Measurements from ENCODE around the gene HYDIN.
"Not testable (repeated sequence)": the region's sequence is repeated elsewhere in the genome, so short reads cannot be mapped to it uniquely, and the experiment has no call there.

The HYDIN gene

DNA sequence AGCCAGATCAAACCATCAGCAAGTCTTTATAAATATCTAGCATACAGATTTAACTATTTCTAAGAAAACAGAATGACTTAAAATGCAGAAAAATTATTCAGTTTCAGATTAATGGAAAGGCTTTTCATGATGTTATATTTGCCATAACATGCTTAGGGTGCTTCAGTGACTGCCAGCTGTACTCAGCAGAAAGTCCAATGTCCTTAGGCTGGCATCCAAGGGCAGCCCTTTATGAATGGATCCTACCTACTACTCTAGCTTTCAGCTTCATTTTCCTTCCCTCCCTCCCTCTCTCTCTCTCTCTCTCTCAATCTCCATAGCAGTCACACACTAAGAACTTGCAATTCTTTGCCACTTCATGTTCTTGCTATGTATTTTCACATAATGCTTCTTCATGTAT, 124.6 kb downstream of the HYDIN start:
- DNase-seq (ENCODE audit: low spot score), result not testable (repeated sequence)

DNA sequence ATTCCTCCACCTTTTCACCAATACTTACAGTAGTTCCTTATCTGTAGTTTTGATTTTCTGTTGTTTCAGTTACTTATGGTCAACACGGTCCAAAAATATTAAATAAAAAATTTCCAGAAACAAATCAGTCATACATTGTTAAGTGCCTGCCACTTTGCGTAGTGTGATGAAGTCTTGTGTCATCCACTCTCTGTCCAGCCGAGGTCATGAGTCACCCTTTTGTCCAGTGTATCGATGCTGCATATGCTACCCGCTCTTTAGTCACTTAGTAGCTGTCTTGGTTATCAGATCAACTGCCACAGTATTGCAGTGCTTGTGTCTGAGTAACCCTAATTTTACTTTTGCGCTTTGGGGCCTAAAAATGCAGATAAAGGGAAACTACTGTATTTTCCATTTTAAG, 146.9 kb downstream of the HYDIN start:
- DNase-seq (ENCODE audit: low spot score), result not testable (repeated sequence)

DNA sequence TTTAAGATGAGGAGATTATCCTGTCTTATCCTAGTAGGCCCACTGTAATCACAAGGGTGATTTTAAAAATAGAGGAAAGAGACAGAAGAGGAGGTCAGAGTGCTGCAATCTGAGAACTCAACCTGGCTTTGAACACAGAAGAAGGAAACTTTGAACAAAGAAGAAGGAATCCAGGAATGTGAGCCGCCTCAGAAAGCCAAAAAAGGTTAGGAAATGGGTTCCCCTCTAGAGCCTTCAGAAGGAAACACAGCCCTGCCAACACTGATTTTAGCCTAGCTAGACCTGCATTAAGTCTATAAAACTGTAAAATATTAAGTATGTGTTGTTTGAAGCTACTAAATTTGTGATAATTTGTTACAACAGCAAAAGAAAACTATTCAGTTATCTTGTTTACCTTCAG, 149.7 kb downstream of the HYDIN start:
- DNase-seq (ENCODE audit: low spot score), result not testable (repeated sequence)

DNA sequence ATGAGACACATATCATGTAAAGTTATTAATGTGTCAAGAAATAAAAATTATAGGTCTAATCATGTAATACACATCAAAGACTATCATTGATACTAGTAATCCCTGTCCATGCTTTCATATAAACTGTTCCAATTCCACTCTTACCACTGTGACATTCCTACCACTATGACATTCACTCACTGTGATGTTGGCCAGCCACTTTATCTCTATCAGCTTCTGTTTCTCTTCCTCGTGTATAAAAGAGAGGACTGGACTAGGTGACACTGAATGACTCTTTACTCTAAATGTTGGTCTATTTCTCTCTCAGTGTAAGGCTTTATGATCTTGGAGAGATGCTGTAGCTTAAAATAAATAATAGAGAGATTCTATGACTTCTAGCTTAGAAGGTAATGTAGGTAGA, 150.3 kb downstream of the HYDIN start:
- DNase-seq (ENCODE audit: low spot score), result not testable (repeated sequence)

DNA sequence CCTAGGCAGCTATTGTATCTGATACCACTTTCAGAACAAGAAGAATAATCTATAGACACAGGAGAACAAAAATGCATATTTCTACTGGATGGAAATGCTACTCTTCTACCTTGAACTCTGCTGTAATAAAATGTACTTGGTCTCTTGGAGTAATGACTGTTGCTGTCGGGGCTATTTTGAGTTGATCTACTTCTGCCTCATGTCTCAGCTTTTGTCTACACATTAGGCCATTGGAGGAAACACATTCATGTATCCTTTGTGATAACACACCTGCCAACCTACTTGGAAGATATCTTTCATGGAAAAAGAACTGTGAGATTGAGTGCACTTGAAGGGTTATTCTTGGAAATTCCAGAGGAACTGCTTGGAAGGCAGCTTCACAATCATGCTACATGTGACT, 159.9 kb downstream of the HYDIN start:
- not testable (repeated sequence) for DNase-seq (ENCODE audit: low spot score)

DNA sequence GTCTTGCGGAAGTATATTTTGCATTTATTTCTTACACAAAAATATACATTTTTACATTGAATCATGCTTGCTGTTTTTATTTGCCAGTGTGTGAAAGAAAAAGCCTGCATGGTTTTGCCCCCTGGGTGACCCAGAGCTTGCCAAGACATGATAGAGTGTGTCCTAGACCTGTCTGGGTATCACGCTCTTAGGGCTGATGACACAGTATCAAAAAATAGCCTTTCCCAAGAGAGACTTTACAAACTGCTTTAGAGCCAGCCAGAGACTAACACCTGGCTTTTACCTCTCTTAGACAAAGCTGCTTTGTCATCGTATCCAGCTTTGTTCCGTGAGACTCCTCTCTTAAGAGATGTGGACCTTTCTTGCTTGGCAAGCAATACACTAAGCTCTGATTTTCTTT, 160.7 kb downstream of the HYDIN start:
- DNase-seq (ENCODE audit: low spot score), result not testable (repeated sequence)

DNA sequence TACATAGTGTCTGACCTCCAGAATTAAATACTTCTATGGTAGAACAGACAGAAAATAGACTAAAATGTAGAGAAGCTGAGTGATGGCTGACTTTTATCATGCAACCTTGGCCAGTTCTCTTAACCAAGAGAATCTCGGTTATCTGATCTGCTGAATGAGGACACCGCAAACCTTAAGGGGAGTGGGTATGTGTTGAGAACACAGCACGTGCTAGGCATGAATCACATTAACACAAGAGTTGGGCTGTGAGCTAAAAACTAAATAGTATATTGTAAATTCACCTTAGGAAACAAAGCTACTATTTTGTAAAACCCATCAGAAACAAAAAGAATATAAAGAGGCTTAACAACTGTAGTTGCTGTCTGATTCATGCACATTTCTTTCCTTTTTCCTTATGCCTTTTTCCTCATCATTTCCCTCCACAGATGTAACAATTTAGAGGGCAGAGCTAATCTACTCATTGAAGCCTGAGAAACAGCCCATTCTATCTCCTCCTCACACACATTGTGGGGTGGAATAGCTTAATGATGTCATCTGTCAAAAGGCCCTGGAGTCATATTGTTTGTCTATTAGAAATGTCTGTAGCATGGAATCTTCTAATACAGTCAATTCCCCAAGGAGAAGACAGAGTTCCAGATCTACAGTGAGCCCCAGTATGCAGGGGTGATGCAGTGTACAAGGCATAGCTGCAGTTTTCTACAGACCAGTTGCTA, 176.5 kb downstream of the HYDIN start:
- DNase-seq (ENCODE audit: low spot score), result not testable (repeated sequence)

DNA sequence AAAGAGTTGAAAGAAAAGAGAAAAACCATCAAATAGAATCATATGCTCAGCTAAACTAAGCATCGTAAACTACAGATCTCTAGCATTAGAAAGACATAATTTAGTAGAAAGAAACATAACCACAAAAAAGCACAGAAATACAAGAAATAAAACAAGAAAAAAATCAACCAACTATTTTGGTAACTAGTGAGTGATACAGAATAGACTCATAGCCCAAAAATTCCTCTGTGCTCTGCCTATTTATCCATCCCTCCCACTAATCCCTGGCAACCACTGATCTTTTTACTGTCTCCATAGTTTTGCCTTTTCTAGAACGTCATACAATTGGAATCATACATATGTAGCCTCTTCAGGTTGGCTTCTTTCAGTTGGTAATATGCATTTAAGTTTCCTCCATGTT, 180.2 kb downstream of the HYDIN start:
- not testable (repeated sequence) for DNase-seq (ENCODE audit: low spot score)

DNA sequence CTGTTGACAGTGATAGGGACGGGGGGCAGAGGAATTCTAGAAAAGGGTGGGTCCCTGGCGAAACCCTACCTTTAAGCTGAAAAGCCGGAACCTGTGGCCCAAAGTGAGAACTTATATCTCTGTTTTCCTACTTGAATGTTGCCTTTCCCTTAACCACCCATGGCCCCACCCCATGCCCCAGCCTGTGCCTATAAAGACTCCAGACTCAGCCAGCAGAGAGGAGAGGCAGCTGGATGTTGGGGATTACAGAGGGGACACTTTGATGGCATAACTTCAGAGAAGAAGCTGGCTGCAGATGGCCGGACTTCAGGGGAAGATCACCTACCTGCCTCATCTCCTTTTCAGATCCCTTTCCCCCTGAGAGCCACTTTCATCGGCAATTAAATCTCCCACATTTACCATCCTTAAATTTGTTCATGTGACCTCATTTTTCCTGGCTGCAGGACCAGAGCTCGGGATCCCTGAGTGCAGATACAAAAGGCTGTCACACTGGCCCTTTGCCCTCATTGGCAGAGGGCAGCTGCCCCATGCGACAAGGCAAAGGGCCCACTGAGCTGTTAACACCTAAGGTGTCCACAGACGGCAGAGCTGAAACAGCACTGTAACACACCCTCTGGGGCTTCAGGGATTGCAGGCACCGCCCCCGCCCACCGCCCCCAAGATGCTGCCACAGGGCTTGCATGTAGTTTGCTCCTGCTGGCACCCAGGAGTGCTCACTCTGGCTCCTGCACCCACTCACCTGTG, 191.0 kb downstream of the HYDIN start:
- DNase-seq (ENCODE audit: low spot score), result not testable (repeated sequence)

DNA sequence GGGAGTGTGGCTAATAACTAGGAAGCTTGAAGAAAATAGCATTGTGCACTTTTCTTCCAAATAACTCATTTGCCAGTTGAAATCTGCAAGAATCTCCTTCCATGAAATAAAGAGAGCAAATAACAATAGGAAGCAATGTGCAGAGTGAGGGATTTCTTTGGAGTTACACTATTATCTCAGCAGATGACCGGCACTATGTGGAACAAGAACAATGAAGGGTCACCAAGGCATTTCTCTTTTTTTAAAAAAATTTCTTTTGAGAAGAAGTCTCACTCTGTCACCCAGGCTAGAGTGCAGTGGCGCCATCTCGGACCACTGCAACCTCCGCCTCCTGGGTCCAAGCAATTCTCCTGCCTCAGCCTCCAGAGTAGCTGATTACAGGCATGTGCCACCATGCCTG, 192.1 kb downstream of the HYDIN start:
- DNase-seq (ENCODE audit: low spot score), result not testable (repeated sequence)

DNA sequence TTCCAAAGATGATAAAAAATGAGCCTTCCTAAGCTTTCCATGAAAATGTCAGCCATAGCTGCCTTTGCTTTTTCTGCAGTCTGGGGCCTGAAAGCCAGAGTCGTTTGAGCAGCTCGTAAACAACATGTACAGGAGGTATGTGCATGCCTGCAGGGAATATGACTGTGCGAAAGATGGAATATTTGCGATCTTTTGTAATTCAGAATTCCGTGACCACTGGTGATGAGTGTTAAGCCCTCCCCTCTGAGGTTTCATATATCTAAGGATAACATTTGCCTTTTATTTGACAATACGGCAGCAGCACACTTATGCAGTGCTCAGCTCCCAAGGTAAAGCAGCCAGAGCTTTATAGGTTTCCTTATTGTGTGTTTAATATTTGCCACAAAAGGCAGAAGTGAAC, 192.5 kb downstream of the HYDIN start:
- not testable (repeated sequence) for DNase-seq (ENCODE audit: low spot score)

DNA sequence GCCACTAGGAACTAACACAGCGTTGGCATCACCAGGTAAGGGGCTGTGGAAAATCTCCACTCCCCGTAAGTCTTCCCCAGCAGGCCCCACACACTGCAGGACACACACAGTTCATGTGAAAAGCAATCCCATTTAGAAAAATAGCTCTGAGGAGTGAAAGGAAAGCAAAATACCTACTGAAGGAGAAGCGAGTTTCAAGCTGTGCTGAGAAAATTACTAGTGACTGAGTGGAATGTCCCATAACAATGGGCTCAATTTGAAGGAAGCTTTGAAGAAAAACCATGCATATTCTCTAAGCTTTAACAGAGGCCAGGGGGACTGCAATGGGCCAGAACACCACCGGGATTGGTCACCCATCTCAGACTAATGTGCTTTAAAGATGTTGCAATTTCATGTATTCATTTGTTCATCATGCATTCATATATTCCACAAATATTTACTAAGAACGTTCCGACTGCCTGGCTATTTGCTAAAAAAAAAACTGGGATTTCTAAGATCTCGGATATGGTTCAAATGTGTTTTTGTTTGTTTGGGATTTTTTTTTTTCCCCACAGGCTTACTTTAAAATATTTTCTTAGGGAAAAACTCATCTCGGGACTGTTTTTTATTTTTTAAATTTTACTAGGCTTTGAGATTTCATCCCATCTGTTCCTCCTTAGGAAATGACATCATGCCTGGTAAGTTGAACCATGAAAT, 202.3 kb downstream of the HYDIN start:
- not testable (repeated sequence) for DNase-seq (ENCODE audit: low spot score)

DNA sequence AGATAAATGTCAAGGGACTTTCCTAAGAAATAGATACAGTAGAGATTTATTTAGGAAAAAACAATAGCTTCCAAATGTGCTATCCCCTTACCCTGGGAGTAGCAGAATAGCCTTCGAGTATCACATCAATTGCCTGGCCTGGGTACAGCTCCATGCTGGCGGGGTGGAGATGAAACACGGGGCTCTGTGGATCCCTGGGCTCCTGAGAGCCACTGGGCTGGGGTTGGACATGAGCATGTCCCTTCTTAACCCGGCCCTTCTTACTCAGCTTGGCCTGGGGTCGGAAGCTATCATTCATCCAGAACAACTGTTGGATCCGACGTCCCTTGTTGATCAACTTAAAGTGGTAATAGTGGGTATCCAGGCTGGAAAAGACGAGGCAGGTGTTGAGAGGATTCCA, 203.0 kb downstream of the HYDIN start:
- DNase-seq (ENCODE audit: low spot score), result not testable (repeated sequence)

DNA sequence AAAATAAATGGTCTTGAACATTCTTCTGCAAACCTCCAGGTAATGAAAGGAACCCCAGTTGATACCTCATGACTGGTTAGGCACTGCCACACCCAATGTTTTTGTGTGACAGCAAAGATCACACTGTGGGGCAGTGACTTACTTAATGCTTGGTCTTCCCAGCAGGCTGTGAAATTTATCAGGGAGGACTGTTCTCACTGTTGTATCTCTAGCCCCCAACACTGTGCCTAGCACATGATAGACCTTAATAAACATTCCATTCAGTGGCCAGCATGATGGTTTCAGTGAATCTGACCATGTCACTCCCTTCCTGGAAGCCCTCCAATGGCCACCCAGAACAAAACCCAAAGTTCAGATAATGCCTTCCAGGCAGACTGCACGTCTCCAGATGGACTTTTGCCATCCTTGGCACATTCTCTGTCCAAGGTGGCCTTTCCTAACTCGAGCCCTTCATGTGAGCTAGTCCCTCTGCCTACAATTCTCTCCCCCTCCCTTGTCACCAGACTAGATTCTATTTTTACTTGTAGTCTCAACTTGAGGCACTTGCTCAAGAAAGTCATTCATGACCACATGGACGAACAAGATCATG, 206.6 kb downstream of the HYDIN start:
- DNase-seq (ENCODE audit: low spot score), result not testable (repeated sequence)

DNA sequence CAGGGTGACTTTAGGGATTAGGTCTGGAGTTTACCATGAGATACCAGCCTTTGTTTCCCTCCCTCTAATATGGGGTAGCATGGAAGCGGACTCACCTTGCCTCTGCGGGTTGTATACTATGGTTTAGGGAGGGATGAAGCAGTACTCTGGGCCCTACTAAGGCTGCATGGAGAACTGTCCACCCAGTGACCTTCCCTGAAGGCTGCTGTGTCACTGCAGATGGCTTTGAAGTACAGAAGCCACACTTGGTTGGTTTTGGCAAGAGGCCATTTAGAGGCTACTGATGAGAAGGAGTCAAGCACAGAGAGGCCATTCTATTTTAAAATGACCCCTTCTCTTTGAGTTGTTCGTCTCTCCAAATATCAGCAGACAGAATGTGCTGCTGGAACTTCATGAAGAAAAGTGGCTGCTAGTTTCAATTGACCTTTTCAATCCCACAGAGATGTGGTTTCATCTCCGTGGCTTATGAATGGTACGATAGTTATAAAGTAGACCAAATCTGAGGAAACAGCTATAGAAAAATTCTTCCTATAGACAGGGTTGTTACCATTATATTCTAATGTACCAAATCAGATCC, 208.5 kb downstream of the HYDIN start:
- DNase-seq (ENCODE audit: low spot score), result not testable (repeated sequence)

DNA sequence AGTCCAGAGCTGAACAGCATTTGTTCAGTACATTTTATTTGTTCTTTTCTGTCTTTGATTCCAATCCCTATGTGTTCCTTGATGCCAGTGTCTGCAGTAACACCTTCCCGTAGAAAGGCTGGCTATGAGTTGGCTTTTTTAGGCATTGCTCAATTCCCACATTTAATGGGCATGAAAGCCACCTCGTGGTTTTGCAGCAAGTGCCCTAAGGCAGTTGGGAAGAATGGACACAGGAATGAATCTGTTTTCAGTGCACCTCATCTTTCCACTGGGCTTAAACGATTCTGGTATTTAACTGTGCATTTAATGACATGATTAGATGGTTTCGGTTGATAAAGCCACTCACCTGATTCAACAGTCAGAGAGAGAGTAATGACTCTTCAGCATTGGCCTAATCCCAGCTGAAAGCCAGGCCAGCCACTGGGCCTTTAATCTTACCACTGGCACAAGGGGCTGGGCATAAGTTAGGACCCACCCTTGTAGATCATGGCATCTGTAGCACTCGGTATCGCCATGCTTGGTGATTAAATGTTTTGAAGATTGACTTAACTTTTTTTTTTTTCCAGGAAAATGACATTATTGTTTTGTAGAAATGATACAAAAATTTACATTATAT, 211.3 kb downstream of the HYDIN start:
- DNase-seq (ENCODE audit: low spot score), result not testable (repeated sequence)

DNA sequence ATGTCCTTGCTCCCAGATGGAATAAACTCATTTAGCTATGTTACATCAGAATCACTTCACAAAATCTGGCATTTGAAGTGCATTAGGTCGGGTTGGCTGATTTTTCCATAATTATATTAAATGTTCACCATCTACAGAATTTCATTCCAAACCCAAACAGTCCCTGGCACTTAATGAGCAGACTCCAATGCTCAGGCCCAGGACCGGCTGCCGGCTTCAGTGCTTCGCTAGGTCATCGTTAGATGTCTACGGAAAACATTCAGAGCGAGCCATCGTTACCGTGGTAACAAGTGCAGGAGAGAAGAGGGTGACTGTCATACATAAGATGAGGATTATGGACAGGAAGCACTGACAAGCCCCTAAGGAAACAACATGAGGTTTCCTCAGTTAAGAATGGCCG, 215.1 kb downstream of the HYDIN start:
- DNase-seq (ENCODE audit: low spot score), result not testable (repeated sequence)

DNA sequence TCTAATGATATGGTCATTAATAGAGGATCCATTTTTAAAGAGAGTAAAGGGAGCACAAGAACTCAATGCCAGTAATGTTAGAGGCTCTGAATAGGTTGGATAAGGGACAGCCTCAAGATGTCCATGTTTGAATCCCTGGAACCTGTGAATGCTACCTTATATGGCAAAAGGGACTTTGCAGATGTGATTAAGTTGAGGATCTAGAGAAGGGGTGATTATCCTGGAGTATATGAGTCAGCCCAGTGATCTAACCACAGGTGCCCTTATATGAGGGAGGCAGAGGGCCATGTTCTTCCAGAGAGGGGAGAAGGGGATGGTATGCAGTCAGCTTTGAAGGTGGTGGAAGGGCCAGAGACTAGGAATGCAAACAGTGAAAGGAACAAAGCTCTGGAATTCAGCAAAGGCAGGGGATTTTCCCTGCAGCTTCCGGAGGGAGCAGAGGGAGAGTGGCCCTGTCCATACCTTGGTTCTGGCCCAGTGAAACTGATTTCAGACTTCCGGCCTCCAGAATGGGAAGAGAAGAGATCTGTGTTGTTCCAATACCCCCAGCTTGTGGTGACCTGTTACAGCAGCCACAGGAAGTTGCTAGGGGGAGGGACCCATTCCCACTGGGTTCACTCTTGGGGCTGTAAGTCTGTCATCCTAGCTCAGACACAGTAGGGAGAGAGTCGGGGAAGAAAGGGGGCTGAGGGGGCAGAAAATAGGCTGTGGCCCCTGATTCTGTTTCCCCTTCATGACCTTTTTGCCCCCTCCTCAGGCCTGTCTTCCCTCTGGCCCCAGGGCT, 220.9 kb downstream of the HYDIN start:
- not testable (repeated sequence) for DNase-seq (ENCODE audit: low spot score)

DNA sequence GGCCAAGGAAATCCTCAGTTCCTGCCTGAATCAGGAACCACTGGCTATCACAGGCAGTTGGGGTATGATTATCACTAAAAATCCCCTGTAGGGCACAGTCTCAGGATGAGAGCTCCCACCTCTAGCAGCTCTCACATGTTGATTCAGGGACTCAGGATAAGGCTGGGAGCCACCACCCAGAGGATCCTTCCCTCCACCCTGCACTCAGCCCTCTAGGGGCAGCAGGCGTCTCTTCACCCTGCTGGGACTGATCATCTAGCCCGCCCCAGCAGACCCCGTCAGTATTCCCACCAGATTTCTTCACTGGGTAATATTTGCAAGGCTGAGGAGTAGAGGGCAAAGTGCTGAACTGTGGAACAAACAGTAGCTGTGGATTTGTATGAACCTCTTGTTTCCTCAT, 224.0 kb downstream of the HYDIN start:
- not testable (repeated sequence) for DNase-seq (ENCODE audit: low spot score)

DNA sequence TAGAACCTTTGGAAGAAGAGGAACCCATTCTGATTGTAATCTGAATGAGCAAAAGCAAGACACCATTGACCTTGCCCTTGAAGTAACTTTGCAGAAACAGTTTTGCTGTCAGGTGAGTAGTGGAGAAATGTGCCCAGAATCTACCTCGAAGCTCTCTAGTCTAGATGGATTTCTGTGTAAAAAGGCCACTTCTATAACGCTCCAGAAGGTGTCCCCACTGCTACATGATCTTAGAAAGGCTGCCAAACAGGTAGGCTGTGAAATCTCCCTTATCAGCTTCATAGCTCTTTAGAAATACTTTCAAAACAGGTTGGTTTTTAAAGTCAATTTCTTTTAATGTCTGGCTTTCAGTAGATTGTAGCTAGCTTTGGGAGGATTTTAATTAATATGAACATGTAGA, 230.8 kb downstream of the HYDIN start:
- DNase-seq (ENCODE audit: low spot score), result not testable (repeated sequence)

DNA sequence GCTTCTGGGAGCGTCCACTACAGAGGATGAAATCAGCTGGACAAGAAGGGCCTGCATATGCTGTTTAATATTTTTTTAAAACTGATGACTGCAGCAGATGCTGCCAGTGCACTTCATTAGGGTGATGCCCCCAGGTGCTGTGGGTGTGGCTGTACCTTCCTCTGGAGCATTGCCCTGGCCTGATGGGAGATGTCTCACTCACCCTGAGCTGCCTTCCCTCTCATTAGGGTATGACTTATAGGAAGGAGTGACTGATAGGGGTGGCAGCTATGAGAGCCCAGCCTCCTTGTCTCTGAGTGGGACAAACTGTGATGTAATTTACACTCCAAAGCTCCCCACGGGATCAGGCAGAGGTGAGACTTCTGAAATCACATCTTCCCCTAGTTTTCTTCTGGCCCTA, 234.7 kb downstream of the HYDIN start:
- not testable (repeated sequence) for DNase-seq (ENCODE audit: low spot score)

Measured in putamen (tissue), 1 donor.